Measurements from ENCODE around the gene ERCC6L2.

The ERCC6L2 gene

GRCh38 chr9:95864852-95865580 is 10.5 kb upstream of the ERCC6L2 start:
- no peak overlapping the region for H3K4me3 ChIP-seq (ENCODE audit: low read depth, low read length)
- in situ Hi-C loops (cut with HindIII; ENCODE audit: low sequenced_read_pairs): no loop called here
- no peak for TF ChIP-seq CTCF (IDR thresholded peaks at IDR 0.05; ENCODE audit: low read depth, low read length, missing control alignments)
- no peak for DNase-seq (ENCODE audit: low read depth)

GRCh38 chr9:95870352-95870751 is 5.1 kb upstream of the ERCC6L2 start:
- in situ Hi-C loops (cut with HindIII; ENCODE audit: low sequenced_read_pairs): no loop called here
- no peak overlapping the region for H3K4me3 ChIP-seq (ENCODE audit: low read depth, low read length)

GRCh38 chr9:95870906-95871305 is 4.6 kb upstream of the ERCC6L2 start:
- in situ Hi-C loops (cut with HindIII; ENCODE audit: low sequenced_read_pairs): no loop called here
- no peak for TF ChIP-seq CTCF (IDR thresholded peaks at IDR 0.05; ENCODE audit: low read depth, low read length, missing control alignments)
- no peak overlapping the region for H3K4me3 ChIP-seq (ENCODE audit: low read depth, low read length)
- DNase-seq (ENCODE audit: low read depth): no peak

More at GRCh38 chr9:95870352-95870751, 5.1 kb upstream of the ERCC6L2 start:
- DNase-seq (ENCODE audit: low read depth): no peak
- TF ChIP-seq CTCF (IDR thresholded peaks at IDR 0.05; ENCODE audit: low read depth, low read length, missing control alignments): no peak

- no peak for TF ChIP-seq CTCF (IDR thresholded peaks at IDR 0.05; ENCODE audit: low read depth, low read length, missing control alignments)
- in situ Hi-C loops (cut with HindIII; ENCODE audit: low sequenced_read_pairs): no loop called here
- no peak overlapping the region for H3K4me3 ChIP-seq (ENCODE audit: low read depth, low read length)
- no peak for DNase-seq (ENCODE audit: low read depth)
Measured at GRCh38 chr9:95874303-95874988, 1.0 kb upstream of the ERCC6L2 start.

GRCh38 chr9:95874989-95875304 is 544 bp upstream of the ERCC6L2 start:
- TF ChIP-seq CTCF (IDR thresholded peaks at IDR 0.05; ENCODE audit: low read depth, low read length, missing control alignments): no peak
- no peak overlapping the region for H3K4me3 ChIP-seq (ENCODE audit: low read depth, low read length)
- DNase-seq (ENCODE audit: low read depth): no peak
- in situ Hi-C loops (cut with HindIII; ENCODE audit: low sequenced_read_pairs): no loop called here

GRCh38 chr9:95876138-95876444 is 600 bp downstream of the ERCC6L2 start:
- no peak overlapping the region for H3K4me3 ChIP-seq (ENCODE audit: low read depth, low read length)
- DNase-seq (ENCODE audit: low read depth): no peak
- in situ Hi-C loops (cut with HindIII; ENCODE audit: low sequenced_read_pairs): no loop called here
- no peak for TF ChIP-seq CTCF (IDR thresholded peaks at IDR 0.05; ENCODE audit: low read depth, low read length, missing control alignments)

Measured in astrocyte of the cerebellum (primary cell).